Urinary bladder (tissue), 4 donors: Measurements from ENCODE around the gene HSH2D. TPM values are rescaled to one million over a fixed set of nuclear protein-coding genes. Genes with fewer than 3 reads are reported as not detected.
"Not testable (repeated sequence)": the region's sequence is repeated elsewhere in the genome, so short reads cannot be mapped to it uniquely, and the experiment has no call there.

Source experiments
- DNase-seq: peaks from one replicate; pipeline ENCODE4 v3.0.0-alpha.2; 2015; ENCODE audit errors: extremely low spot score
- H3K27ac ChIP-seq: one replicate; pipeline ENCODE4 v1.5.1; 2013; ENCODE audit warnings: low read depth, mild to moderate bottlenecking, moderate library complexity
- H3K36me3 ChIP-seq: one replicate; pipeline ENCODE4 v1.6.1; 2013; ENCODE audit warnings: mild to moderate bottlenecking, moderate library complexity; ENCODE audit not compliant: insufficient read depth
- H3K4me1 ChIP-seq: one replicate; pipeline ENCODE4 v1.6.1; 2013; ENCODE audit warnings: mild to moderate bottlenecking, moderate library complexity; ENCODE audit not compliant: insufficient read depth
- H3K4me3 ChIP-seq: one replicate; pipeline ENCODE4 v1.5.1; 2013; ENCODE audit warnings: low read depth, low read length
- WGBS: extraction: QIAGEN DNeasy Blood & Tissue Kit; methylation state at CpG from one replicate; pipeline ENCODE4 v1.1.7; 2013; 5-methylcytosine and 5-hydroxymethylcytosine counted together
- polyA plus RNA-seq: library from polyadenylated mRNA; stranded (reverse); fragments of 200-250 nt; gene quantifications from one replicate; pipeline ENCODE4 v1.2.3, GENCODE V29; 2013
- total RNA-seq: library from RNA; depleted of rRNA; stranded (reverse); fragments of >200 nt; gene quantifications from one replicate; pipeline ENCODE4 v1.2.3, GENCODE V29; 2014
- donor health status: healthy with polysubstance abuse.
- donor health status: healthy.

HSH2D gene
- total and polyA plus RNA-seq, 2 donors, result 1.9 to 2.4 TPM

DNA sequence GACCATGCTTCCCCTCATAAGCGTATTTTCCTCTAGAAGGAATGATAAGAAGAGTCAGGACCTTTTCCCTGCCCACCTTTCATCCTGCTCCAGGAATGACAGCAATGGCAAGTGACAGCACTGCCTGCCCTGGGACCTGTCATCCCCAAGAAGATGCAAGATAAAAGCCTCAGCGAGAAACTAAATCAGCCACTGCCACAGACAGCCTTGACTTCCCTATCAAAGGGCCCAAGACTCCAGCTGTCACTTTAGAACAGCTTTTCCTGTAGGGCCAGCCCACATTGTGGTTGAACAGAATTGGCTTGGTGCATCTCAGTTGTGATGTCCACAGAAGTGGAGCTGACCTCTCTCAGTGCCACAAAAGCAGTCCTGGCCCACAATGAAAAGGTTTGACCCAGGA lies 30.7 kb upstream of the HSH2D start:
- H3K36me3 ChIP-seq, result no peaks in the 10 kb centered on the region
- no peaks in the 10 kb centered on the region for H3K4me1 ChIP-seq
- no peak overlapping the region for H3K4me3 ChIP-seq
- 38% methylated on average over 2 of the region's 2 CpGs for WGBS
- no peak overlapping the region for H3K27ac ChIP-seq
- DNase-seq, result no peak

DNA sequence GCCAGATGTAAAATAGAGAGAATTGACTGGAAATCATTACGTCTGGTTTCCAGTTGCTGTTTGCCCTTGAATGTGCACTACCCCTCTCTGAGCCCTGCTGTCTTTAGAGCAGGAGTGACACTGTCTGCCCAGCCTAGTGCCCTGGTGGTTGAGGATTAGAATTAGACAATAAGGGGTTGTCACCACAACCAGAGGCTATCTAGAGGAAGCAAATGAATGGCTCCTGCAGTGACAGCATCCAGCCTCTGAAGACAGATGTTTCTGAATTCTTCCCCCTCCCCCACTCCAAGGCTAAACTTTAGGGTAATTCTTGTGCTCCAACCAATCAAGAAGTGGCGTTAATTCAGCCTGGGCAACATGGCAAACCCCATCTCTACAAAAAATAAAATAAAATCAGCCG lies 29.8 kb upstream of the HSH2D start:
- Histone ChIP-seq H3K36me3 (no peaks in the 10 kb centered on the region), H3K4me1 (no peaks in the 10 kb centered on the region), H3K27ac (no peak overlapping the region), H3K4me3 (no peak overlapping the region)
- DNase-seq, result no peak
- WGBS, result 92% methylated on average over 3 of the region's 3 CpGs

- no peak for DNase-seq
- Histone ChIP-seq H3K4me3 (no peak overlapping the region), H3K4me1 (no peaks in the 10 kb centered on the region)
Observed at GRCh38 chr19:16115301-16116039, 28.0 kb upstream of the HSH2D start.

DNA sequence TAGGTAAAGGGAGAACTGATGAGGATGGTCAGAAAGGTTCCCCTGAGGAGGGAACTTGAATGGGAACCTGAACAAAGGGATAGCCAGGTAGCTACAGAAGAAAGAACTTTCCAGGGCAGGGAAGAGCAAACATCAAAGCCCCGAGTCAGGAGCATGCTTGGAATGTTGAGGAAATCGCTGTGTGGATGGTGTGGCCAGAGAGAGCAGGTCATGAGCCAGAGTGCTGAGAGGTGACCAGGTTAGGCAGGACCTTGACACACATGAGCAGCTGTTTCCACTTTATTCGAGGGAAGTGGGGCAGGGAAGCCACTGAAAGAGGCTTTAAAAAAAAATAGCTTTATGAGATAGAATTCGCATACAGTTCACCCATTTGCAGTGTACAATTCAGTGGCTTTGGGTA lies 27.4 kb upstream of the HSH2D start:
- H3K27ac ChIP-seq, result no peak overlapping the region
- H3K4me1 ChIP-seq, result no peaks in the 10 kb centered on the region
- no peak overlapping the region for H3K4me3 ChIP-seq
- no peaks in the 10 kb centered on the region for H3K36me3 ChIP-seq
- DNase-seq, result no peak
- WGBS, result 69% methylated on average over 4 of the region's 4 CpGs

More at GRCh38 chr19:16115301-16116039, 28.0 kb upstream of the HSH2D start:
- no peaks in the 10 kb centered on the region for H3K36me3 ChIP-seq
- no peak overlapping the region for H3K27ac ChIP-seq
- WGBS, result 90% methylated on average over 9 of the region's 9 CpGs

DNA sequence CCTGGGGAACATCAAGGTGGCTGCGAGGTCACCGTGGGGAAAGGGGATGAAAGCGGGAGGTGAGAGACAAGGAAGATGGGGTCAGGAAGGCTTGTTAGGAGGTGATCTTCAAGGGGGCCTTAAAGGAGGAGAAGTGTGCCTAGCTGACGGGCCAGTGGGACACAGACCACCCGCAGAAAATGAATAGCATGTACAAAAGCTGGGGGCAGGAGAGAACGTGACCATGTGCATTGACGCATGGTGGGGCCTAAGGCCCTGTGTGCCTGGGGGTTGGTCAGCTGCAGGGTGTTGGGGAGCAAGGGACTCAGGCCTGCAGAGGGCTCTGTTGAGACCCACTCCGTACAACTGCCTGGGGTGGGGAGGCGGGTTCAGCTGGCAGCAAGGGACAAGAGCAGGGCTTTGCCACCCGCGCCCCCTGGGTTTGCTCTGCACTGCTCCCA lies 25.9 kb upstream of the HSH2D start:
- WGBS, result 92% methylated on average over 11 of the region's 11 CpGs

GRCh38 chr19:16118489-16119033 lies 24.9 kb upstream of the HSH2D start:
- DNase-seq, result no peak
- Histone ChIP-seq H3K36me3 (peaks cover 2% of the 10 kb centered on the region), H3K4me3 (no peak overlapping the region), H3K27ac (no peak overlapping the region), H3K4me1 (no peaks in the 10 kb centered on the region)
- 90% methylated on average over 12 of the region's 12 CpGs for WGBS

More for the DNA sequence above, 25.9 kb upstream of the HSH2D start:
- DNase-seq, result no peak
- H3K27ac ChIP-seq, result peak overlapping the region; percentile 6
- H3K4me1 ChIP-seq, result no peaks in the 10 kb centered on the region
- H3K4me3 ChIP-seq, result no peak overlapping the region
- H3K36me3 ChIP-seq, result peaks cover 2% of the 10 kb centered on the region

DNA sequence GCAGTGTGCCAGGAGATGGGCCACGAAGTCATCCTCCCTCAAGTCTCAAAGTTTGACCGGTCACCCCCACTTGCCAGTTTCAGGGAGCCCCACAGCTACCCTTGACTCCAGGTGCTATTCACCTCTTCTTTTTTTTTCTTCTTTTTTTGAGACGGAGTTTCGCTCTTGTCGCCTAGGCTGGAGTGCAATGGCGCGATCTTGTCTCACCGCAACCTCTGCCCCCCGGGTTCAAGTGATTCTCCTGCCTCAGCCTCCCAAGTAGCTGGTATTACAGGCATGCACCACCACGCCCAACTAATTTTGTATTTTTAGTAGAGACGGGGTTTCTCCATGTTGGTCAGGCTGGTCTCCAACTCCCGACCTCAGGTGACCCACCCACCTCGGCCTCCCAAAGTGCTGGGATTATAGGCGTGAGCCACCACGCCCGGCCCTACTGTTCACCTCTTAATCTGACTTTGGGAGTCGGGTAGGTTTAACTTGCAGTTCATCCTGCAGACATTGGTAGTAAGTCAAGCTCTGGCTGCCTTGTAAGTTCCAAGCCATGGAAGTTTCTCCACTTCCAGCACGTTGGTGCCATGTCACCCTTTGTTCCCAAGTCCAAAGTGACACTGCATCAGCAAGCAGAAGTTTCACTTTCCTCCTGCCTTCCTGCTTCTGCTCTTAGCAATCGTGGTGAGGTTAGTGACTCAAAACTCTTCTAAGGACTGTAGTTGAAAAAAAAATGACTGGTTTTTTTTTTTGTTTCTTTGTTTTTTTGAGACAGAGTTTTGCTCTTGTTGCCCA lies 24.2 kb upstream of the HSH2D start:
- not testable (repeated sequence) for H3K27ac ChIP-seq, H3K4me1 ChIP-seq, DNase-seq, H3K4me3 ChIP-seq, H3K36me3 ChIP-seq
- whole genome bisulfite sequencing, result 91% methylated on average over 19 of the region's 19 CpGs

DNA sequence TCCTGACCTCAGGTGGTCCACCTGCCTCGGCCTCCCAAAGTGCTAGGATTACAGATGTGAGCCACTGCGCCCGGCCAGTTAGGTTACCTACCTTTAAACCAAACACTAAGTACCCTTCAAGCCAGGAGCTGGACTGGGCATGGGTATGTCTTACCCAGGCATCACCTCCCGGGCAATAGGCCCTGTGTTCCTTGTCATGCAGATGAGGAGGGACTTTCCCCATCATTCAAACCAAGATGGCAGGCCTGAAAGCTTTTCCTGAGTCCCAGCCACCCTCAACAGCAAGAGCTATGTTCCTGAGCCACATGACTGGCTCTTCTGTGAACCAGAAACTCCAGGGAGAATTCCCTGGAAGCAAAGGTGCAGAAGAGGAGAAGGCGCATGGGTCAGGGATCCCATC lies 22.3 kb upstream of the HSH2D start:
- H3K27ac ChIP-seq, result no peak overlapping the region
- H3K36me3 ChIP-seq, result peaks cover 2% of the 10 kb centered on the region
- DNase-seq, result no peak
- 95% methylated on average over 5 of the region's 5 CpGs for WGBS
- no peak overlapping the region for H3K4me3 ChIP-seq
- H3K4me1 ChIP-seq, result no peaks in the 10 kb centered on the region

GRCh38 chr19:16121967-16122366 lies 21.5 kb upstream of the HSH2D start:
- WGBS, result 95% methylated on average over 11 of the region's 11 CpGs
- Histone ChIP-seq H3K4me3 (no peak overlapping the region), H3K4me1 (no peaks in the 10 kb centered on the region), H3K36me3 (peaks cover 2% of the 10 kb centered on the region), H3K27ac (no peak overlapping the region)
- DNase-seq, result no peak

GRCh38 chr19:16124953-16125352 lies 18.5 kb upstream of the HSH2D start:
- Histone ChIP-seq H3K4me3 (no peak overlapping the region), H3K36me3 (peaks cover 2% of the 10 kb centered on the region), H3K4me1 (no peaks in the 10 kb centered on the region), H3K27ac (no peak overlapping the region)
- 92% methylated on average over 14 of the region's 14 CpGs for WGBS
- no peak for DNase-seq

GRCh38 chr19:16125737-16126495 lies 17.6 kb upstream of the HSH2D start:
- no peak for DNase-seq
- Histone ChIP-seq H3K4me1 (no peaks in the 10 kb centered on the region), H3K36me3 (peaks cover 2% of the 10 kb centered on the region), H3K27ac (no peak overlapping the region), H3K4me3 (no peak overlapping the region)
- WGBS, result 75% methylated on average over 10 of the region's 10 CpGs

DNA sequence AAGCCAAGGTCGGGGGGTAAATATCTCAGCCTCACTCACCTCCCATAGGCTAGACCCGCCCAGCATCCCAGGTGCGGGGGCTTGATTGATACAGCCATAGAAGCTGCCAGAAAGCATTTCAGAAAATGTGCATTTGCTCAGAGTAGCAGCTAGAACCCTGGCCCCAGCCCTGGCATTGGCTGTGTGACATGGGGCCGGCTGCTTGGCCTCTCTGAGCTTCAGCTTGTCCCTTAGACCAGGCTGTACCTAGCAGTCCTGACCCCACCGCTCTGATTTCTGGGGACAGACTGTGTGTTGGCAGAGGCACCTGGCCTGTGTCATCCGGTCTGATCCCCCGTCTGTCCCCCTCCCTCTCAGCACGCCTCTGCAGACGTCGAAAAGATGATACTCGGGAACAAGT lies 16.4 kb upstream of the HSH2D start:
- peaks cover 1% of the 10 kb centered on the region for H3K36me3 ChIP-seq

GRCh38 chr19:16127776-16128371 lies 15.6 kb upstream of the HSH2D start:
- no peaks in the 10 kb centered on the region for H3K4me1 ChIP-seq
- no peak overlapping the region for H3K4me3 ChIP-seq
- peaks cover 2% of the 10 kb centered on the region for H3K36me3 ChIP-seq
- no peak for DNase-seq
- 91% methylated on average over 21 of the region's 21 CpGs for WGBS
- H3K27ac ChIP-seq, result no peak overlapping the region

More for the DNA sequence above, 16.4 kb upstream of the HSH2D start:
- Histone ChIP-seq H3K27ac (no peak overlapping the region), H3K4me3 (no peak overlapping the region), H3K4me1 (no peaks in the 10 kb centered on the region)
- DNase-seq, result no peak
- 87% methylated on average over 11 of the region's 11 CpGs for WGBS
